Measurements from ENCODE around the gene NAMPT.

NAMPT gene

DNA sequence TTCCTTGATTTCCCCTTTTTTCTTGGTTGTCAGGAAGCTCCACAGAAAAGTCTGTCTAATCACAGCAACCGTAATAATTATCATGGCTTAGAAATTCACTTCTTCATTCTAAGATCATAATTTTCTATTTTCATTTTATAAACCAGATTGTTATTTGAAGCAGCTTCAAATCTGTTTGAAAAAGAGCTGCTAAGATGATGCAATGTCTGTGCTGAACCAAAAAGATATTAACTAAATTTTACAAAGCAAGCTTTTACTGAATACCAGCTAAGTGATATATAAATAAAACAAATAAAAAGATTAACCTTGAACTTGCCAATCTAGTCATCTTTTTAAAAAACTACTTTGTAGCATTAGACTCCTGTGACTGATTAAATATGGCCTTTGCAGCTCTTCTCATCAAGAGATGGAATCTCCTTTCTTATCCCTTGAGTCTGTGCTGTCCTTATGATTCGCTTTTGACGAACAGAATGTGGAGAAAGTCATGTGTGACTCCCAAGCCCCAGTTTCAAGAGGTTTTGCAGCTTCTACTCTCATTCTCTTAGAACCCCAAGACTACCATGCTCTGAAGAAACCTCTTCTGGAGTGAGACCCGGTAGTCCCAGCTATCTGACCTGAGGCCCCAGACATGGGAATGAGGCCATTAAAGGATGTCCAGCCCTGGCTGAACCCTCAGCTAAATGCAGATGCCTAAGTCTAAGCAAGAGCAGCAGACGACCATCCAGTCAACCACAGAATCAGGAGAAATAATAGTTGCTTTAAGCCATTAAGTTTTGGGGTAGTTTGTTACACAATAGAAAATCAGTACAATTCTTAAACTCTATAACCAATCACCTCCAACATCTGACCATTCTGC is 14.4 kb downstream of the NAMPT start:
- DNase-seq, result no peak

DNA sequence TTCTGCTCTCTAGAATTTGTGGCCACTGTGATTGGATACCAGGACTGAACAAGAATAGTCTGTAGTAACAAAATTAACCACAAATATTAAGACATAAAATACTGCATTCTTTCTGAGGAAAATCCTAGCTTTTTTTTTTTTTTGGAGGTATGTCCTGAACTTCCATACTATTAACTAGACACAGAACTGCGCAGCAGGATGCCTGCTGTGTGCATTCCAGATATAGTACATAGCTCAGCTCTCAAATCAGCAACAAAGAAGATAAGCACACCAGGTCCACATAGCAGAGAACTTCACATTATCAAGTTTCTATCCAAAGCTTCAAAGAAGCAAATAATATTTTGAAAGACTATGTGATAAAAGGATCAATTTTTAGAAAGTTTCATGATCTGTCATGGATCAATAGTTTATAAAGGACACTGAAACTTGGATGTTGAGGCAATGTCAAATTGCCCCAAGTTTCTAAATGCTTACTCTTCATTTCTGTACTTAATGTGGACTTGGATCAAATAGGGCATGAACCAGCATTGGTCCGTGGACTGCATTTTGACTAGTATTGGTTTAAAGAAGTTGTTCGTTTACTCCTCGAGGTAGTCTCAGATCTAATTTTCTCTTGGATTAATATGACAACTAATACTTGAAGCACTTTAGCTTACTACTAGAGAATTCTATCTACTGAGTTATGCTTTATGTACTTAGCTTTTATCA is 15.4 kb downstream of the NAMPT start:
- DNase-seq, result no peak

DNA sequence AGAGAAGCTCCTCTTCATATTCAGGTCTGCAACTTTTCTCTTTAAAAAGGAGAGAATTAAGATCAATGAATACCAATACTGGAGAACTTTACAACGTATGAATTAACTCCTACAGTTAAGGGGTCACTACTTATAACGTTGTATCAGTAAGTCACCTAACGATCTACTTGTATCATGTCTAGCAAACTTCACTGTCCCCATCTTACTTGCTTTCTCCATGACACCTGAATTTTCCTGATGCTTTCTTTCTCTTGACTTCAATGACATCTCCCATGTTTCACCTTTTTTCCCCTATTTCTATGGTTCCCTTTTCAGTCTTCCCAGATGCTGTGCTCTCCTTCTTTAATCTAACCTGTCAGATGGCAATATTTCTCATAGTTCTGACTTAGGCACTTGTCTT is 19.6 kb downstream of the NAMPT start:
- no peak for DNase-seq

DNA sequence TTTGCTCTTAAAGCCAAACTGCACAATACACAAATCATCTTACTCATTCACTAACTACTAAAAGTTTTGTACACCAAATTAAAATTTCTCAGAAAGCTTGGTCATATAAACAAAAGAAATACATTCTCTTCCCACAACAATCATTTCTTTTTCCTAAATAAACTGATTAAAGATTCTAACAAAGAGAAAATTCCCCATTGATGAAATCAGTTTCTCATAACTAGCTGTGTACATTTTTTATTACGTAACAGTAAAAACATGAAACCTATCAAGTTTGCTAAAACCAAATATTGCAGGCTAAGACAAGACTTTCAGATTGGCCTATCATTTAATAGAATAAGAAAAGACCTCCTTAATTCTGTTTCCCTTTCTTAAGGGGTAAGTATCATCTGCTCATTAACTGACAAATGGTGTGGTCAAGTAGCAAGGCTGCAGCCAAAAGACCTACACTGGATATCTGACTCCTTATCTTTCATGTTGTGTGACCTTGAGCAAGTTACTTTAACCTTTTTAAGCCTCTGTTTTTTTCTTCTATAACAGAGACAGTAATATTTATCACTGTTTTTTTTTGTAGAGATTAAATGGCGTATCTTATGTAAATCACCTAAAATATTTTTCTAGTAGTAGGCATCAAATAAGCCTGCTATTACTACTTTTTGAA is 22.4 kb downstream of the NAMPT start:
- DNase-seq, result no peak

- DNase-seq, result no peak
These were observed 24.6 kb downstream of the NAMPT start for GRCh38 chr7:106260136-106260561.

- no peak for DNase-seq
These were observed 26.0 kb downstream of the NAMPT start for GRCh38 chr7:106258789-106259188.

- no peak for DNase-seq
These were observed 27.0 kb downstream of the NAMPT start for GRCh38 chr7:106257752-106258151.

DNA sequence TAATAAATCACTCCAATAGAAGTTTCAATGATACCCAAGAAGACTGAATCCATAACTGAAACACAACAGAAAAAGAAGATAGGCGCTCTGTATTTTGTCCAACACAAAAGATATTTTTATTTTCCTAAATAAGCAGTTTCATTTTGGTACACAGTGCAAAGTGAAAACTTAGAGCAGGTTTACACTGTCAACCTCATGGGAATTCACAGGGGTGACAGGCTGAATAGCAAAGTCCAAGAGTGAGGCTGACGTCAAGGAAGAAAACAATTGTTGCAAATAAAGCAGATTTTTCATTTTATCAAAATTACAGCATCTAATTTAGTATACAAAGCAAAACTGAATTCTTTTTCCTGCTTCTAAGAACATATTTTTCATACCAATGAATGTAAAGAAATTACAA is 28.6 kb downstream of the NAMPT start:
- DNase-seq, result no peak

- no peak for DNase-seq
These were observed 29.5 kb downstream of the NAMPT start for GRCh38 chr7:106255246-106255645.

GRCh38 chr7:106254525-106255116 is 30.2 kb downstream of the NAMPT start:
- DNase-seq, result no peak

DNA sequence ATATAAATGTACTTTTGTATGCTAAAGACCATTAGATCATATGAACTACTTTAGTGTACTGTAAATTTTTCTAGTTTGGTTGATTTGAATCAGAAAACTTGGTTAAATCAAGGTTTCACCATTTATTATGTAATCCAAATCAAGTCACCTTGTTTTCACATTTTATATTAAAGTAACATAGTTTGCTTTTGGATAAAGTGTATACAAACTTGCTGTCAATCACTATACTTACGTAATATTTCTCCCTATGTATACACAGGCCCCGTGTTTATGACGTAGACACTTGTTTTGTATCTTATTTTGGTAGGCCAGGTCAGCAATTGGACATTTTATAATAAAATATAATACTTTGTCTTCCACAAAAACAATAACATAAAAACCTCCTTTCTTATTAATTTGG is 32.2 kb downstream of the NAMPT start:
- DNase-seq, result no peak

GRCh38 chr7:106249488-106249887 is 35.3 kb downstream of the NAMPT start:
- DNase-seq, result no peak

GRCh38 chr7:106248600-106248999 is 36.2 kb downstream of the NAMPT start:
- no peak for DNase-seq

DNA sequence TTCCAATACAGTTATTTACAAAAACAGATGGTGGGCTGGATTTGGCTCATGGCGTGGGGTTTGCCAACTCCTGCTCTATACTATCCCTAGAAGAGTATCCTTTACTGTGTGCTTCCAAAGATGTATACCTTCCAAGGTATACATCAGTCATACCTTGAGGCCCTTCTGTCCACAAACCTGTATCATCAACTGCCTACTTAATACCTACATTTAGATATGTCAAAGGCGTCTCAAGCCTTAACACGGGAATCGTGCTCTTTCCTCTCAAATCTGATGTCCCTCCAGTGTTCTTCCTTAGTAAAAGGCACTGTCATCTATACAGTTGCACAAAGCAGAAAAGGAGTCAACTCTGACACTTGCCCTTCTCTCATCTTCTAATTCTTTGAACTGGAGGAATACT is 36.9 kb downstream of the NAMPT start:
- no peak for DNase-seq

- no peak for DNase-seq
These were observed 37.7 kb downstream of the NAMPT start for GRCh38 chr7:106246902-106247711.

GRCh38 chr7:106243893-106244292 is 40.9 kb downstream of the NAMPT start:
- DNase-seq, result no peak

- no peak for DNase-seq
These were observed 45.4 kb downstream of the NAMPT start for GRCh38 chr7:106239406-106239805.

DNA sequence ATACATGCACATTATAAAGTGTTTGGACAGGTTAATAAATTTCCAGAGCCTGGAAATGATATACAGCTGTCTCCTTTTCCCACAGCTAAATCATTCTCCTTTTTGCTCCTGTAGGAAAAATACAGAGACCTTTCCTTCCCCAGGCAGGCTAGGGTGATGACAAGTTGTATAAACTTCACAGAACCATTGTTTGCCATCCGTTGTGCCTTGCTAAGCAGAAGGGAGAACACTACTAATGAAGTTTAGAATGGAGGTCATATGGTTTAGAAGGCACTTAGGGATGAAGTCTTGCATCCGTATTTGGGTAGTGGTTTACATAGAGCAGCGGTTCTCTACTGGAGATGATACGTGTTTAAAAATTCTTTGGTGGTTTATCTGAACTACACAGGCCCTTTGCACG is 46.0 kb downstream of the NAMPT start:
- DNase-seq, result no peak

GRCh38 chr7:106236065-106236464 is 48.7 kb downstream of the NAMPT start:
- no peak for DNase-seq

- DNase-seq, result no peak
These were observed 50.4 kb downstream of the NAMPT start for GRCh38 chr7:106234425-106234824.

DNA sequence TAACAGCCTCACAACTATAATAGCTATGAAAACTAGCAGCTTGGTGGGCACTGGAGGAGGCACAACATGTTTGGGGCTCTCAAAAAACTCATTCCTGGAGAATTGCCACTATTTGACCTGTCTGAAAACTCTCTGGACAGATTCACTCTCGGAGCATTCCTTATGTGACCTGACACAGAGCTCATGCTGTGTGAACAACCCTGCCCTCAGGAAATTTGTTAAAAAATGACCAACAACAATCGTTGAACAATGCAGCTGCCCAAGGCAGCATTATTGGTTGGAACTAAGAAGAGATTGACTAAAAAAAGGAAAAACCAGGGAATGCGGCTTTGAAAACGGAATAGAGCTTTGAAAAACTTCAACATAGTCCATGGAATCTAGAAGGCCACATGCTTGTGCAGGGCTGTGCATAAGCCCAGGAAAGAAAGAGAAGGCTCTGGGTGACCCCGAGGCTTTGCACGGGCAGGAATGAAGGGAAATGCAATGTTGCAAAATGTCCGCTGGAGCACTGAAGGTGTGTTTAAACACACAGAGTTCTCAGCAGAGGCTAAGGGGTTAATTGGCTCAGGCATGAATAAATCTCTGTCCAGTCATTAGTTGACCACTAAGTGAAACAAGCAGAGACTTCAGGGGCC is 52.8 kb downstream of the NAMPT start:
- no peak for DNase-seq

DNA sequence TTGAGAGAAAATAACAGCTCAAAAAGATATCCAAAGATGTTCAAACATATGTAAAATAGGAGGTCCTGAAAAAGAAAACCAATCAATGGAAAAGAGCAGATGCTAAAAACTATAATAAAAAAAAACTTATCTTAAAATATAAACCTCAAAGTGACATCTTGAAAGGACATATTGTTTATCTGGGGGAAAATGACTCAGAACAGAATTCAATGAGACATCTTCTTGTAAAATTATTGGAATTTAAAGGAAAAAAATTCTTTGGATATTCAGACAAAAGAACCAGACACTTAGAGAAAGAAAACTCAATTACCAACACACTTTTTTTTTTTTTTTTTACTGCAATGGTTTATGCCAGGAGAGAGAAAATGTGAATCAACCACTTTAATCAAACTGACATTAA is 58.9 kb downstream of the NAMPT start:
- no peak for DNase-seq
